Ovary (tissue), 9 donors: ENCODE results near the gene CSNK2B. TPM values are rescaled to one million over a fixed set of nuclear protein-coding genes. Genes with fewer than 3 reads are reported as not detected.

ENCODE experiments used
- DNase-seq, 5 donors: peaks; one replicate each; pipeline ENCODE4 v3.0.0-alpha.2; 2019 to 2020
- H3K27ac ChIP-seq, 2 donors: fragments of 200-600 bp; one replicate each; pipeline versions ENCODE4 v1.5.1 to v1.8.0; 2019 to 2022
- H3K27me3 ChIP-seq: fragments of 200-600 bp; one replicate; pipeline ENCODE4 v1.8.0; 2022
- H3K36me3 ChIP-seq: fragments of 200-600 bp; sonication (generic); one replicate; pipeline ENCODE4 v1.5.1; 2019
- H3K4me1 ChIP-seq: one replicate; pipeline ENCODE4 v1.8.1; 2013; ENCODE audit warnings: mild to moderate bottlenecking, moderate library complexity; ENCODE audit not compliant: insufficient read depth
- H3K4me3 ChIP-seq: fragments of 200-600 bp; sonication (generic); one replicate; pipeline ENCODE4 v1.5.1; 2017
- H3K9me3 ChIP-seq, 2 donors: fragments of 200-600 bp in 1 of 2; sonication (generic) in 1 of 2; one replicate each; pipeline versions ENCODE4 v1.5.1 to v1.8.1; 2013 to 2019; ENCODE audit warnings: mild to moderate bottlenecking in 1 of 2, moderate library complexity in 1 of 2
- CTCF ChIP-seq, 3 donors: fragments of 450-650 bp in 2 of 3; fragments of 200-600 bp in 1 of 3; IDR thresholded peaks; one replicate each; pipeline versions ENCODE4 v1.5.1 to v1.8.0; 2016 to 2022; ENCODE audit warnings: antibody characterized with exemption in 3 of 3, mild to moderate bottlenecking in 1 of 3
- EP300 ChIP-seq: sonication (generic); formaldehyde crosslinking; IDR thresholded peaks from one replicate; pipeline ENCODE4 v1.6.1; 2017; ENCODE audit warnings: antibody characterized with exemption
- POLR2A ChIP-seq: fragments of 450-650 bp; IDR thresholded peaks from one replicate; pipeline ENCODE4 v1.6.1; 2017; ENCODE audit warnings: antibody characterized with exemption, mild to moderate bottlenecking, moderate library complexity
- WGBS, 3 donors: extraction: QIAGEN DNeasy Blood & Tissue Kit in 1 of 3; methylation state at CpG; one replicate each; pipeline versions ENCODE4 v1.1.5 to v1.1.7; 2013 to 2017; 5-methylcytosine and 5-hydroxymethylcytosine counted together
- intact Hi-C, 4 donors: fragments of 100-400 bp; cut with DNase I; formaldehyde crosslinking; loops; one replicate each; pipeline versions ENCODE4 v1.11.0 to v1.15.1; 2022 to 2023
- polyA plus RNA-seq, 2 donors: library from polyadenylated mRNA; stranded (reverse); fragments of 200-250 nt in 1 of 2; fragments of 350-450 nt in 1 of 2; fragmentation: Illumina TruSeq in 1 of 2; extraction: RNeasy Lipid Tissue Mini Kit (QIAGEN cat#74804) in 1 of 2; gene quantifications; one replicate each; pipeline ENCODE4 v1.2.3, GENCODE V29; 2013 to 2014
- total RNA-seq, 7 donors: library from RNA; depleted of rRNA in 2 of 7; stranded (reverse); fragments of >200 nt in 2 of 7; fragmentation: NEBNext Ultra II Directional in 3 of 7; extraction: Animal tissue kit (Norgen Biotek cat#: 25700) in 3 of 7; gene quantifications; one replicate each; pipeline versions ENCODE4 v1.1.0 to v1.2.4, GENCODE V29; 2016 to 2023
- donor health status: DM: no; HTN: no; CAD: no; lungs with moderate emphysema.
- donor health status: DM: no; HTN: no; CAD: no.
- donor health status: Bipolar disorder and iron deficiency.
- donor health status: DM: yes; HTN: yes; CAD: no.
- donor health status: DM: no; HTN: no; CAD: no.
- donor health status: DM: yes; HTN: yes; CAD: no.

The CSNK2B gene
- total and polyA plus RNA-seq, 9 donors: 120 to 258 (median 144) TPM

- no peak overlapping the region for H3K4me3 ChIP-seq
- no peak for DNase-seq
- intact Hi-C loops: no loop called here
- H3K9me3 ChIP-seq: no peaks in the 10 kb centered on the region
- TF ChIP-seq POLR2A (no peak), EP300 (no peak), CTCF (IDR thresholded peaks at IDR 0.05) (no peak)
- no peaks in the 10 kb centered on the region for H3K36me3 ChIP-seq
- H3K27ac ChIP-seq: no peak overlapping the region
- WGBS, 3 donors: 72 to 82% (median 81%) methylated on average over 6 of the region's 6 CpGs
- no peaks in the 10 kb centered on the region for H3K4me1 ChIP-seq
- no peaks in the 10 kb centered on the region for H3K27me3 ChIP-seq
These were observed 22.9 kb upstream of the CSNK2B start for GRCh38 chr6:31642798-31643570.

- no peak overlapping the region for H3K4me3 ChIP-seq
- intact Hi-C loops: no loop called here
- H3K9me3 ChIP-seq: no peaks in the 10 kb centered on the region
- H3K36me3 ChIP-seq: no peaks in the 10 kb centered on the region
- 78 to 81% (median 80%) methylated on average over 17 of the region's 17 CpGs for WGBS, 3 donors
- TF ChIP-seq POLR2A (no peak), EP300 (no peak), CTCF (IDR thresholded peaks at IDR 0.05) (no peak)
- H3K27ac ChIP-seq: no peak overlapping the region
- DNase-seq: no peak
- H3K4me1 ChIP-seq: no peaks in the 10 kb centered on the region
- H3K27me3 ChIP-seq: no peaks in the 10 kb centered on the region
These were observed 21.9 kb upstream of the CSNK2B start for GRCh38 chr6:31643818-31644454.

GRCh38 chr6:31645325-31645724, 20.6 kb upstream of the CSNK2B start:
- intact Hi-C loops: no loop called here
- H3K27me3 ChIP-seq: no peaks in the 10 kb centered on the region
- DNase-seq: no peak
- 87 to 89% (median 89%) methylated on average over 9 of the region's 9 CpGs for WGBS, 3 donors
- H3K36me3 ChIP-seq: no peaks in the 10 kb centered on the region
- no peak for TF ChIP-seq POLR2A
- TF ChIP-seq EP300: no peak
- TF ChIP-seq CTCF (IDR thresholded peaks at IDR 0.05): no peak
- H3K4me3 ChIP-seq: no peak overlapping the region
- H3K27ac ChIP-seq: no peak overlapping the region
- H3K9me3 ChIP-seq: no peaks in the 10 kb centered on the region
- no peaks in the 10 kb centered on the region for H3K4me1 ChIP-seq

- intact Hi-C loops: loop anchor here in 1 of 4 donors (2.0 kb wide), 1 partner anchor 31 kb away; the partner anchor contains the start of gene PRRC2A
- no peaks in the 10 kb centered on the region for H3K36me3 ChIP-seq
- H3K4me3 ChIP-seq: peak overlapping the region; percentile 95
- no peak for DNase-seq
- 1 to 3% (median 1%) methylated on average over 29 of the region's 29 CpGs for WGBS, 3 donors
- peaks cover 6% of the 10 kb centered on the region for H3K4me1 ChIP-seq
- no peaks in the 10 kb centered on the region for H3K27me3 ChIP-seq
- TF ChIP-seq POLR2A (no peak), CTCF (IDR thresholded peaks at IDR 0.05) (no peak), EP300 (no peak)
- peak overlapping the region; percentile 99 to 100 for H3K27ac ChIP-seq
- no peaks in the 10 kb centered on the region for H3K9me3 ChIP-seq
These were observed 14.2 kb upstream of the CSNK2B start for GRCh38 chr6:31651602-31652191.
